Stimulated activated CD8-positive, alpha-beta memory T cell treated with anti-CD3 and anti-CD28 coated beads, Interleukin-15, amount 100 ng/mL, for 4 hours (primary cell): ENCODE data around the gene GFAP.
"Not testable (repeated sequence)": the region's sequence is repeated elsewhere in the genome, so short reads cannot be mapped to it uniquely, and the experiment has no call there.

Source experiments
- DNase-seq, 2 donors: peaks; one replicate each; pipeline ENCODE4 v3.0.0-alpha.2; 2020; ENCODE audit warnings: low read depth in 2 of 2

Gene GFAP

DNA sequence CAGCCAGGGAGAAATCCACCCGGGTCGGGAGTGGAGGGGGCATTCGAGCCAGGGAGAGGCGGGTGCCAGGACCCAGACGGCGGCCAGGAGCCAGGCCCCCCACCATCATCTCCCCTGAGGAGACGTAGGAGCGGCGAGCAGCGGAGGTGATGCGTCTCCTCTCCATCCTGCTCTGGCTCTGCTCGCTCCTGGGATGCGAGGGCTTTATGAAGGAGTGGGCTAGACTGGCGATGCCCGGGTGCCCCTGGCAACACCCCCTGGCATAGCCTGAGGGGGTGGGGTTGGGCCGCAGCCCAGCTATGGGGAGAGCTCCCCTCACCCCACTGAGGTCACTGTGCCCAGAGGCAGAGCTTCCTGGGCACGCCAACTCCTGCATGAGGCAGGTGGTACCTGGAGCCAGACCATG, at the start of gene GFAP:
TSS of gene GFAP (minus strand) at position 180 of the 406 bp plus-strand sequence. CDS start at position 166, 14 bp downstream.
- no peak for DNase-seq

DNA sequence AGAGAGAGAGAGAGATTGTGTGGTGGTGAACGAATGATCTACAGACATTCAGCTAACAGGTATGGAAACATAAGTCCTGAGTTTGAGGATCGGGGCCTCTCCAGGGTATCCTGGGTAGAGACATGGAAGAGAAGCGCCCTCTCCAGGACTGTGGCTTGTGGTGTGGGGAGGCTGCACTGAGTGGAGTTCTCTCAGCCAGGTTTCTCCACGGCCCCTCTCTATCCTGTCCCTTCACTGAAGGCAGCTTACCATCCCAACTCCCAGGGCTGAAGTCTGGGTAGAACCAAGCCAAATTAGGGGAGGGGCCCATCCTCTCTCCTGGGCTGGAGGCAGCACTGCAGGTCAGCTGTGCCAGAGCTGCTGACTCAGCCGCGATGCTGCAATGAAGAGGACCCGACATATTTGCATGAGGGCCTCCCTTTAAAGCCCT, 46.6 kb upstream of the GFAP start:
- DNase-seq: no peak

DNA sequence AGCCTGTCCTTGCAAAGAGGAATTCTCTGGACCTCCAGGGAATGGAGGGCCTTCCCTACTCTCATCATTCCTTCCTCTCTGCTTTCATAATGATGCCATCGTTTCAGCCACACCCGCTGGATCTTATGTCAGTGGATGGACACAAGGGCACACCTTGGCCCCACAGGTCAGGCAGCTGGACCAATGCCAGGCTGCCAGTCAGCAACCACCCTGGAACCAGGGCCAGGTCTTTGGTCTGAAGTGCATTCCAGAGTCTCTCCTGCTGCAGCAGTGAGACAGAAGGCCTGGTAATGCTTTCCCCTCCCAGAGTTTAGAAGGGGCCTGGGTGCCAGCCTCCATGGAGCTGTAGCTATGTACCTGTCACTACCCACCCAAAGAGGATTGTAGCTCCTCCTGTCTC, 45.4 kb upstream of the GFAP start:
- DNase-seq: no peak

DNA sequence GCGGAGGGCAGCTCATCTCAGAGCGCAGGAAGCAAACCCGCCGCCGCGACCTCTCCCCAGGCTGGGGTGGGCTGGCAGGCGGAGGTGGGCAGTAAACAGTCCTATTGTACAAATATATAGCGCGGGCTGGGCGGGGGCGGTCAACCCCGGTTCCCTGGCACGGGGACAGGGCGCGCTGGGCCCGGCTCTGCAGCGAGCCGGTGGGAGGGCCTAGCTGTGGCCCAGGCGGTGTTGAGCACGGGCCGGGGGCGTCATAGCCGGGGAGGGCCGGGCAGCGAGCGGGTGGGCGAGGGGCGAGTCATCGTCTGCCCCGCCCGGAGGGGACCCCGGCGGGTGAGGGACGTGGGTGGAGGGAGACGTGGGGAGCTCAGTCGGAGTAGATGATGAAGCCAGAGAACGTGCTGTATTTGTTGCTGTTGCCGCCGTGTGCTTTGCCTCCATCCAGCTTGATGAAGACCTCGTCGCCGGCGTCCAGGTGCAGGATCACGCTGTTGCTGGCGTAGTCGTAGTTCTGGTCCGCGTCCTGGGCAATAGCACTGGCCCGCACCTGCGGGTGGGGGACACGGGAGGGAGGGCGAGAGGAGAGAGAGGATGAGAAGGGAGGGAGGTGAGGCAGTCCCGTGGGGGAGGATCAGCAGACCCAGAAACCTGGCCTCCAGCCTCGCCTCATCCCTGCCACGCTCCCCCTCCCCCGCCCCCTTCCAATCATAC, 44.7 kb upstream of the GFAP start:
- DNase-seq: peak in 1 of 2 donors; percentile 24

DNA sequence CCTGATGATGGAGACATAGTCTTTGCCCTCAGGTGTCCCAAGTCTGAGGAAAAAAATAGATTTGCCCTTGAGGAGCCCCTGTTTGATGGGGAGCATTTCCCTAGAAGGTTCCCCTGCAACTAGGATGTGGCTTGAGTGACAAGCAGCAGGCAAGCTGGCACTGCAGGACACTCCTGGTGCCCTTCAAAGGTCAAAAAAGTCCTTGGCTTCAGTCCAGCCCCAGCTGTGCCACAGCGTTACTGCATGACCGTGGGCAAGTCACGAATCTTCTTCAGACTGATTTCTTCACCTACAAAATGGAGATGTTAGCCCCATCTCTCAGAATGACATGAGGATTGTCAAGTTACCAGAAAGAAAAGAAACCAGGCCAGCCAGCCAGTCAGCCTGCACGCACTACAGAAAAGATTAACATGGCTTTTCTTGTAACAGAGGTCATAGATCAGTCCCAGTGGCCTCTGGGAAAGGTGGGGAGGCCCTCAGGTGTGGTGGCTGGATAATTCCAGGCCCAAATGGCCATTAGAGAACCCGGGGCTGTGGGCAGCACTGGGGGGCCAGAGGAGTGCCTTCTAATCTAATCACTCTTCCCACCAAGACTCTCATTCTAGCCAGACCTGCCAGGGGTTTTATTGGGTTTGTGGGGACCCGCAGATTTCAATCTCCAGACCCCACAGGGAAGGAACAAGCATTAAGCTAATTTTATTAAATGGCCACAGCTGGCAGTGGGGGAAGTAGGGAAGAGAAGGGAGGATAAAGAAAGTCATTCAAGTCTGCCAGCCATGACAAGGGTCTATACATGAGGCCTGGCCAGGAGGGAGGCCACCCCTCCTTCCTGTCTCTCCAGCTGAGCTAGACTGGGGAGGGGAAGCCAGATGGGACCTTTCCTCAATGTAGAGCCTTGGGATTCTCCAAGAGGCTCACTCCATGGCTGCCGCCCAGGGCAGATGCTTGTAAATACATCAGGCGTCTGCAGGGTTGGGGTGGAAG, 42.0 kb upstream of the GFAP start:
- DNase-seq: no peak

DNA sequence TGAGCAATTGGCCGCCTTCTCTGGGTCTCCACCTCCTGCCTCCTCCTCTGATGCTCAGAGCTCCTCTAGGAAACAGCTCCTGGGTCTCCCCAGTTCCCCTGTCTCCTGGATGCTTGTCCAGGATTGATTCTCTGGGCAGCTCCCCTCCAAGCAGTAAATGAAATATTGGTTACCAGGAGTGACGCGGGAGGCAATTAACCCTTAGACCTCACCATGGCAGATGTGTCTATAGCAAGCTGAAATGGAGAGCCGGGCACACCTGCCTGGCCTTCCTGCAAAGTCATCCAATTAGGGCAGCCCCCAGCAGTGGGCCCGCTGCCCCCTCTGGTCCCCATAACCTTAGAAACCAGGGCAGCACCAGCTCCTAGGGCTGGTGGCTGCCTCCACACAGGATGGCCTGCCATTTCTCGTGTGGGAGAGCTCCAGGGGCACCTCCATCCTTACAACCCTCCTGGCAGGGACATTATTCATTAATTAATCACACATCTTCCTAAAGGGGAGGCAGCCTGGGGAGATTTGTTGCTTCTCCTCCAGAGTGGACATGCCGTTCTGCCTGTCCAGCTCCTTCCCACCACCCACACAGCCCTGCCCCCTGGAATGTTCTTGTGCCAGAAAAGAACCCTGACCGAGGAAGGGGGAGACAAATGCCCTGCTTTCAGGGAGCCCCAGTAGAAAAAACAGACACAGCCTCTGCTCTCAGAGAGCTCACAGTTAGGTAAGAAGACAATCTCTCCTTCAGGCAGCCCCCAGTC, 40.5 kb upstream of the GFAP start:
- no peak for DNase-seq

DNA sequence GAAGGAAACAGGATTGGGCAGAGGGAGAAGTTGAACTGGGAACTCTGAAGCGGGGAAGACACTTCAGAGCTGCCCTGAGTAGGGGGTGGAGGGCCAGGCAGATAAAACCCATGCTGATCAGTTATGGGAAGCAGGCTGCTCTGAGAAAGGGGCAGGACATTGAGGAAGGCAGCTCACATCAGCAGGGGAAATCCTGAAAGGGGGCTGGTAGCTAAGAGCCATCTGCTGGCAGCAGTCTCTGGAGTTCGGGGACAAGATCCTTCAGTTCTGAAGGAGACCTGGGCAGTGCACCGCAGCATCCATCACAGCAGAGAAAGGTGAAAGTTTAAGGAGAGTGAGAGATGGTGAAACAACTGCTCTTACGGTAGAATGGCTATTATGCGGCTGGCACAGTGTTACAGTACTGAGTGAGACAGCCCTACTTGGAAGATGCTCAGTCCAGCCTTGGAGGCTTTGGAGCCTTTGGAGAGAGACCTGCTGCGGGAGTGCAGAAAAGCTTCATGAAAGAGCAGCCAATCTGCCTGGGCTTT, 37.7 kb upstream of the GFAP start:
- no peak for DNase-seq

DNA sequence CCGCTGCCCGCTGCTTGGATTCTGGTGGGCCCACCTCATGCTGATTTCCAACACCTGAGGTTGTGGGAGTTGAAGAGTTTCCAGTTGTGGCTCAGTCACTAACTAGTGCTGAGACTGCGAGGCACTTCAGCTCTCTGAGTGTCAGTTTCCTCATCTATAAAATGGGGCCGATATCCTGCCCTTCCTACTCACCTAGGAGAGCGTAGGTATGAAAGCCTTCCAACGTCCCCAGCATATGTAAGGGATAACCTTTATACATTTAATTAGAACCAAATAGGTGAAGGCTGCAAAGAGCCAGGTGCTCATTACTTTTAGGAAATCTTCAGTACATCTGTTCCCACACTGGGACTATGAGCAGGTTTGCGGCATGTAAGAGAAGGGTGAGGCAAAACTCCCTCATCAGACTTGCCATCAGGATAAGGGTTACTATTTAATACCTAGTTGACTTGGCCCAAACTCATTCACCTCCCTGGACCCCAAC, 33.1 kb upstream of the GFAP start:
- no peak for DNase-seq

DNA sequence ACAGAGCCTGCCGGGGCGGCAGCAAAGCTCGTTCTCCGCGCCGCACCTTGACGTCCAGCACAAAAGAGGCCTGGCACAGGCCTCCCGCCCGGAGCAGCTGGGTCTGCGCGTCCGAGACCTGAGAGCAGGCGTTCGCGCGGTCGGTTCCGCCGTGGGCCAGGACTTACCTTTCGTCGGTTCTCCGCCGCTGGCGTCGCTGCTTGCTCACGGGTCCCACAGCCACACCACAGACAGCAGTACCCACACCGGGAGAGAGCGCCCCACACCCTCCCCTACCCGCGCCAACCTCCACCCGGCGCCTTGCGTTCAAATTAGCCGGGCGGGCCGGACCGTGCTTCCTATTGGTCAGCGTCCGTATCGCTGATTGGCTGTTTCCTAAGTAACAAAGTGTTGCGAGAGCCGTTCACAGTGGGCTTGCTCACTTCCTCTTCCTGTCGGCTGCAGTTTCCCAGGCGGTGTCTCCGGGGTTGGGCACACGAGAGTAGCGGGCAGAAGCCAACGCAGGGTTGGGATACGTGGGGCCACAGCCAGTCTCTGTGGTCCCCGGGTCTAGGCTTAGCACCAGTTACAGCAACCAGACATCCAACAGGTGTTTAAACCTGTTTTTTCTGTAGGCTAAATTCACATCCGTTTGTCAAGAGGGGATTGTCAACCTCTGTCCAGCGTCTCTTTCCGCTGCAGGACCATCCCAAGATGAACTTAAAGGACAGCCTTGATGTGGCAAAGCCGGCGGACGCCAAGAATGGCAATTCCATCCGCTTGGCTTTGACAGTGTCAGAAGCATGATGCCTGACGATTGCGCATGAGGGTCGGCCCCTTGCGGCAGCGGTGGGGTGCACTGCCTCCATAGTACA, 32.4 kb upstream of the GFAP start, which contains the start of gene KIF18B:
TSS of gene KIF18B (minus strand) at position 313 of the 854 bp plus-strand sequence. CDS start 11,429 bp downstream, outside the sequence.
- peak; percentile 69 to 76 for DNase-seq

DNA sequence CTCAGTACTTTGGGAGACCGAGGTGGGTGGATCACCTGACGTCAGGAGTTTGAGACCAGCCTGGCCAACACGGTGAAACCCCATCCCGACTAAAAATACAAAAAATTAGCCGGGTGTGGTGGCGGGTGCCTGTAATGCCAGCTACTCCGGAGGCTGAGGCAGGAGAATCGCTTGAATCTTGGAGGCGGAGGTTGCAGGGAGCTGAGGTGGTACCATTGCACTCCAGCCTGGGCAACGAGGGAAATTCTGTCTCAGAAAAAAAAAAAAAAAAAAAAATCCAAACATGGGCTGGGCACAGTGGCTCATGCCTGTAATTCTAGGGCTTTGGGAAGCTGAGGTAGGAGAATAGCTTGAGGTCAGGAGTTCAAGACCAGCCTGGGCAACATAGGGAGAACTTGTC, 30.4 kb upstream of the GFAP start:
- not testable (repeated sequence) for DNase-seq

DNA sequence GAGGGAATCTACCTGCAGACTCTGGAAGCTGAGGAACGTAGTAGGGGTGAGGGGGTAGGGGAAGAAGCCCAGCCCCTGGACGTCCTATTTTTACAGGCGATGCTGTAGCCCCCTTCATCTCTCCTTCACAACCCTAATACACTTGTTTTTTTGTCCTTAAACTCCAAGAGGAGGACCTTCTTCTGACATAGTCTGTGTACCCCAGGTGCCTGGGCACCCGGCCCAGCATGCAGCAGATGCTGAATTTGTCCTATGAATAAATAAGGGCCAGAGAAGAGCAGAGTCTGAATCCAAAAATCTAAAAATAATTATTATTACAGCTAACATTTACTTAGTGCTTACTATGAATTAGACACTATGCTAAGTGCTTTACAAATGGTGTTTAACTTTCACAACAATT, 27.2 kb upstream of the GFAP start:
- no peak for DNase-seq

DNA sequence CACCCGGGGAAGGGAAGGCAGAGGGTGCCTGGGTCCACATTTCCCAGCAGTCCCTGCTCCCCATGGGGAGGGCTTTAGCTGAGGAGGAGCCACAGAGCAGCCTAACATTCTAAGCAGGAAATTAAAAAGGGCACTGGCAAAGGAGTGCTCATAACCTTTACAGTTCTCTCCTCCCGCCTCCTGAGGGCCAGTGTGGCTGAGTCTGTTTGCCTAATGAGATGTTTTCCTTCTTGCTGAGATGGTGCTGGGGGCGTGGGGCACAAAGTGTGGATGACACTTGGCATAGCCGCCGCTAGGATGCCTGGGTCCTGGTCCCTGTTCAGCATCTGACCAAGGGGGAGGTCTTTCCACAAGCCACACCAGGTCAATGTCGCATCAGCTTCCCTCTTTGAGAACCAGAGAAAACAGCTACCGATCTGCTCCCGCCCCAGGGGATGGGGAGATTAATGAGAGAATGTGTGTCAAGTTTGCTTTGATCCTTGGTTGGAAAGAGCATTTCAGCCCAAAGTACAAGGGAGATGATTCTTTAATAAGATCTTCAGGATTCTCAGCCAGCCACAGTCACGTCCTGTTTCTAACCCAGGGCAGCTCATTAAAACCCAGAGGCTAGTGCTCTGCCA, 26.5 kb upstream of the GFAP start:
- no peak for DNase-seq

DNA sequence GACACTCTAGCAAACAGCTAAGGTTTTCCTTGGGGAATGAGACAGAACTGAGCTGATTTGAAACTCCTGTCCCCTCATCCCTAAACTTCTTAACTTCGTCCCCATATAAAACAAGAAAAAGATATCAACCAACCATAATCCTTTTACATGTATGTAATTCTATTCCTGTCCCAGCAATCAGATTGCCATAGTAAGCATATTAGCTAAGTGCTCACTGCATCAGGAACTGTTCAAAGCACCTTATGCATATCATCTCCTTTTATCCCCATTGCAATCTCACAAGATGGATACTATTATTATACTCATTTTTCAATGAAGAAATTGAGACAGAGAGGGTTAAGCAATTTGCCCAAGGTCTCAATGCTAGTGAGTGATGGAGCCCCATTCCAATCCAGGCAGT, 25.5 kb upstream of the GFAP start:
- DNase-seq: no peak

DNA sequence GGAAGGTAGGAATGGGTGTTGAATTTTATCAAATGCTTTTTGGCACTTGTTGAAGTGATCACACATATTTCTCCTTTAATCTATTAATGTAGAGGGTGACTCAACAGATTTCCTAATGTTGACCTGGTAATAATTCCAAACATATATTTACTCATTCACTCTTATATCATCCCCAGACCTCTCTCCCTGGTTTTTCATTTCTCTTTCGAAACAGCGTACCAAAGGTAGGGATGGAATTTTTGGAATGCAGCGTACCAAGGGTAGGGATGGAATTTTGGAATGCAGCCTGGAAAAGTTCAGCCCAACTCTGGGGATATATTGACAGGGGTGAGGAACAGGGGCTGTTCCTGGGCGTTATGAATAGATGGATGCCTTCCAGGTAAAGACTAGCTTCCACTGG, 25.0 kb upstream of the GFAP start:
- no peak for DNase-seq

DNA sequence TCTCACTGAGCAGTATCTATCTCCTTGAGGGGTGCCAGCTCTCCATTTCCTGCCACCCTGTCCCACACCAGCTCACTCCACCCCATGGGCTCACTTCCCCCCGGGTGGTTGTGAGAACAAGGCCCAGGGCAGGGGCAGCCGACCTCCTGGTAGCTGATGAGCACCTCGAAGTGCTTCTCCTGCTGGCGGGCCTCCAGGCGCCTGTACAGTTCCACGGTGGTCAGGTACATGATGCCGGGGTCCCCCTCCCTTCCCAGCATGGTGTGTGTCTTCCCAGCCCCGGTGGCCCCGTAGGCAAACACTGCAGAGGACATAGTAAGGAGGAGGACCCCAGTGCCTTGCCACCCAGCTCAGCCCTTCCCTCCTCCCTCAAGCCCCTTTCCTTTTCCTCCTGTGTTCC, 19.8 kb upstream of the GFAP start:
- DNase-seq: no peak

DNA sequence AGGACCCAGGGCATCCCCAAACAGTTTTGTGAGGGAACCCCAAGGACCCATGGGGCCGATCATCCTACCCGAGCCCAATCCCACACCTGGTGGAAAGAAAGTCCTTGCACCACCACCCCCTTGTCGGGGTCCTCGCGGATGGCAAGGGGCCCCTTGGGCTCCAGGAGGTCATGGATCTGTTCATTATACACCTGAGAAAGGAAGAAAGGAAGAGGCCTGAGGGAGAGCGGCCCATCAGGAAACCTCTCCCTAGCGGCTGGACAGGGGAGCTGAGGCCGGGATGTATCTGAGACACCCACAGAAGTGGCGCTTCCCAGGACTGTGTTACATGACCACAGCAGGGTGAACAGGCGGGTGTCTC, 19.4 kb upstream of the GFAP start:
- no peak for DNase-seq

DNA sequence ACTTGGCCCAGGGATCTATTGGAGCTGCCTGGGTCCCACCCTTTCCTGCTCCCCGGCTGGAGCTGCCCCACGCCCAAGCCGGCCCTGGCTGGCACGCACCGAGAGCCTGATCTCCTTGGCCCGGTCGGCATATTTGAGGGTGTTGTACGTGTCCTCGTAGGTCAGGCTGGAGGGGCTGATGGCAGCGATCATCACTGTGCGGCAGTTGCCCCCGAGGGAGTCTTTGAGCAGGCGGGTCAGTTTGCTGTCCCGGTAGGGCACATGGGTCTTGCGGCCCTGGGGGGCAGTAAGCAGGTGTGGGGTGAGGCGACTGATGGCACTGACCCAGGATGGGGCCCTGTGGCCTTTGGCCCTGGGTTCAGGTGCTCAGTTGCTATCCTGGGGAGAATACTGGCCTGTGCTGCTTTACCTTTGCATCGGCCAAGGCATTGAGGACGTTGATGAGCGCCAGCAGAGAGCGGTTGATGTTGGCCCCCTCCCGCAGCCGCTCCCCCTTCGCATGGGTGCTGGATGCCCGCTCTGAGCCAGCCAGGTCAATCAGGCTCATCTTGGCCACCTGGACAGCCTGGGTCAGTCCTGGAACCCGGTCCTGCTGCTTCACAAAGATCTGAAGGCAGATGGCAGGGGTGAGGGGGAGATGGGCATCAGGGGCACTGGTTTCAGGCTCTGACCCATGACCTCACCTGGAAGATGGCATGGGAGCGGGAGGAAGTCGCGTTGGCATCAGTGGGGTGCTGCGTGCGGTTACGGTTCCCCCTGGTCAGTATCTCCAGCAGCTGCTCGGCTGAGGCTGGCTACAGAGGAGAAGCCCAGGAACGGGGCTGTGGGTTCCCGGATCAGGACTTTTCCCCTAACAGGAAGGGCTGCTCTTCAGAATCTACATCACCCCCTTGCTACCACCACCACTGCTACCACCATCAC, 18.8 kb upstream of the GFAP start:
- DNase-seq: no peak

DNA sequence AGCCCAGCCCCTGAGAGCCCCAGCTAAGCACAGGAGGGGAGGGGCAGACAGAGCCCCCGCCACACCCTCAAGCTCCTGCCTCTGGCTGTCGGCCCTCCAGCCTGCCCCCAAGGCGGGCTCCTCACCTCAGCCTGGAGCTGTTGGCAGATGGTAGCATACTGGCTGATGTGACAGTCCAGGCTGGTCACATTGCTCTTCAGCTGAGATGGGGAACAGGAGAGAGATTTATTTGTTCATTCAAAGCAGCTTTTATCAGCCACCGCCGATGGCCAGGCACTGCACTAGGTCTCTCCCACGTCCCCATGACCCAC, 17.4 kb upstream of the GFAP start:
- no peak for DNase-seq

DNA sequence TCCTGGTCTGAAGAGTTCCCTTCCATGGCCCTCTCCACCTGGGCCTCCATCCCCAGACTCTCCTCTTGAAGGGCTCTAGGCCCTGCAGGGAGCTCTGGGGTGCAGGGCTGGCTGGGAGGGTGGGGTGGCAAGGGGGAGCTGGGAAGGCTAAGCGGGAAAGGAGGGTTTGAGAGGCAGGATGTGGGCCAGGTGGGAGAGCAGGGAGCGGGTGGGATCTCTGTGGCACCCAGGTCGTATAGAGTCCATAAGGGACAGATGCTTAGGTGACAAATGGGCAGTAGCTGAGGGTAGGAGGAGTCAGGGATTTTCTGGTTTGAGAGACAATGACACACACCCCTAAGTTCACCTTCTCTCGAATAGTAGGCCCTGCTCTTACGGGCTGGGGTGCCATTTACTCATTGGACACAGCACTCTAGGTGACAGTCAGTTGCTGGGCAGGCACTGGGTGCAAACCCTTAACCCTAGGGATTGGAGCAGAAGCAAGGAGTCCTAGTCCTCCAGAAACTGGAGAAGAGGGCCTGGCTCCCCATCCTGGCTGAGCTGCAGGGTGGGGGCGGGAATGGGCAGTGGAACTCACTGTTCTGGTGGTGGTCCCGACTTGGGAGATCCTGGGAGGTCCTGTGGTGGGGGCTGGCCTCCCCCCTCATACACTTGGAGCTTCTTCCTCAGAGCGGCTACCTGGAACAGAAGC, 16.9 kb upstream of the GFAP start:
- no peak for DNase-seq
